H9 (cell line): ENCODE measurements around the gene CTRL. TPM values are rescaled to one million over a fixed set of nuclear protein-coding genes. Genes with fewer than 3 reads are reported as not detected.

Experiments used
- DNase-seq: peaks from one replicate; pipeline ENCODE4 v3.0.0-alpha.2; 2017
- H2AFZ ChIP-seq: one replicate; pipeline ENCODE4 v1.6.1; 2013; ENCODE audit warnings: mild to moderate bottlenecking, low read length, control low read depth, moderate library complexity
- H2AK5ac ChIP-seq: 2 replicates; pipeline ENCODE4 v1.6.1; 2013; ENCODE audit warnings: low read length, control low read depth, mixed read lengths; ENCODE audit not compliant: insufficient read length
- H2BK120ac ChIP-seq: one replicate; pipeline ENCODE4 v1.6.1; 2013; ENCODE audit warnings: low read depth, mild to moderate bottlenecking, low read length, control low read depth, inconsistent platforms; ENCODE audit not compliant: poor library complexity, severe bottlenecking
- H2BK12ac ChIP-seq: 2 replicates; pipeline ENCODE4 v1.6.1; 2013; ENCODE audit warnings: low read length, control low read depth, mixed read lengths, low read depth; ENCODE audit not compliant: insufficient read length
- H2BK15ac ChIP-seq: 2 replicates; pipeline ENCODE4 v1.6.1; 2013; ENCODE audit warnings: low read depth, low read length, control low read depth
- H2BK20ac ChIP-seq: one replicate; pipeline ENCODE4 v1.6.1; 2013; ENCODE audit warnings: low read depth, mild to moderate bottlenecking, low read length, control low read depth, inconsistent platforms; ENCODE audit not compliant: poor library complexity, severe bottlenecking
- H2BK5ac ChIP-seq: 2 replicates; pipeline ENCODE4 v1.6.1; 2013; ENCODE audit warnings: low read length, control low read depth, mixed read lengths; ENCODE audit not compliant: insufficient read length
- H3K14ac ChIP-seq: 2 replicates; pipeline ENCODE4 v1.6.1; 2013; ENCODE audit warnings: low read length, control low read depth; ENCODE audit not compliant: insufficient read depth
- H3K18ac ChIP-seq: 2 replicates; pipeline ENCODE4 v1.6.1; 2013; ENCODE audit warnings: low read depth, mild to moderate bottlenecking, mixed read lengths, low read length, control low read depth; ENCODE audit not compliant: insufficient read length
- H3K23ac ChIP-seq: 2 replicates; pipeline ENCODE4 v1.6.1; 2013; ENCODE audit warnings: low read length, control low read depth, mixed read lengths, low read depth; ENCODE audit not compliant: insufficient read length
- H3K23me2 ChIP-seq: 2 replicates; pipeline ENCODE4 v1.6.1; 2013; ENCODE audit warnings: low read depth, mild to moderate bottlenecking, mixed read lengths, low read length, control low read depth; ENCODE audit not compliant: insufficient read length, poor library complexity, severe bottlenecking
- H3K27ac ChIP-seq: 2 replicates; pipeline ENCODE4 v1.5.1; 2013; ENCODE audit warnings: low read length, control low read depth, mixed read lengths, low read depth; ENCODE audit not compliant: insufficient read length
- H3K27me3 ChIP-seq: 2 replicates; pipeline ENCODE4 v1.6.1; 2013; ENCODE audit warnings: low read length, control low read depth, inconsistent platforms; ENCODE audit not compliant: insufficient read depth
- H3K4ac ChIP-seq: 2 replicates; pipeline ENCODE4 v1.6.1; 2013; ENCODE audit warnings: low read depth, mild to moderate bottlenecking, control low read depth, inconsistent platforms, low read length, moderate library complexity
- H3K4me1 ChIP-seq: 2 replicates; pipeline ENCODE4 v1.6.1; 2013; ENCODE audit warnings: low read length, control low read depth, inconsistent platforms; ENCODE audit not compliant: insufficient read depth
- H3K4me2 ChIP-seq: 2 replicates; pipeline ENCODE4 v1.6.1; 2013; ENCODE audit warnings: low read length, control low read depth, mixed read lengths; ENCODE audit not compliant: insufficient read length, insufficient read depth
- H3K56ac ChIP-seq: 2 replicates; pipeline ENCODE4 v1.6.1; 2013; ENCODE audit warnings: low read depth, mild to moderate bottlenecking, mixed read lengths, low read length, control low read depth; ENCODE audit not compliant: insufficient read length
- H3K79me1 ChIP-seq: 2 replicates; pipeline ENCODE4 v1.6.1; 2013; ENCODE audit warnings: low read depth, mild to moderate bottlenecking, moderate library complexity, low read length, control low read depth, inconsistent platforms; ENCODE audit not compliant: insufficient read depth, poor library complexity, severe bottlenecking
- H3K79me2 ChIP-seq: 2 replicates; pipeline ENCODE4 v1.6.1; 2013; ENCODE audit warnings: low read length, control low read depth, inconsistent platforms; ENCODE audit not compliant: insufficient read depth
- H3K9ac ChIP-seq: 2 replicates; pipeline ENCODE4 v1.6.1; 2013; ENCODE audit warnings: low read length, control low read depth, mixed read lengths; ENCODE audit not compliant: insufficient read length; ENCODE audit errors: extremely low read depth
- H3K9me3 ChIP-seq: one replicate; pipeline ENCODE4 v1.6.1; 2013; ENCODE audit warnings: low read depth, low read length, inconsistent platforms; ENCODE audit not compliant: control insufficient read depth
- H3T11ph ChIP-seq: one replicate; pipeline ENCODE4 v1.6.1; 2013; ENCODE audit warnings: mild to moderate bottlenecking, low read length, control low read depth, inconsistent platforms
- H4K20me1 ChIP-seq: one replicate; pipeline ENCODE4 v1.6.1; 2013; ENCODE audit not compliant: control insufficient read depth, insufficient read length, insufficient read depth
- H4K5ac ChIP-seq: 2 replicates; pipeline ENCODE4 v1.6.1; 2013; ENCODE audit warnings: low read depth, mild to moderate bottlenecking, mixed read lengths, low read length, control low read depth; ENCODE audit not compliant: insufficient read length
- H4K8ac ChIP-seq: replicated peaks from 2 replicates; pipeline ENCODE4 v1.6.1; 2013; ENCODE audit warnings: low read length, control low read depth, mixed read lengths, low read depth; ENCODE audit not compliant: insufficient read length
- H4K91ac ChIP-seq: 2 replicates; pipeline ENCODE4 v1.6.1; 2013; ENCODE audit warnings: low read depth, mild to moderate bottlenecking, moderate library complexity, mixed read lengths, low read length, control low read depth; ENCODE audit not compliant: insufficient read length
- H3K27ac Mint-ChIP-seq, 3 experiments: 2 replicates in 2 of 3; 3 replicates in 1 of 3; pipeline ENCODE4 v1.8.0; 2020 to 2021; ENCODE audit warnings: mixed read lengths in 3 of 3, mild to moderate bottlenecking in 1 of 3, moderate library complexity in 1 of 3
- H3K27me3 Mint-ChIP-seq: 2 replicates; pipeline ENCODE4 v1.8.0; 2021; ENCODE audit warnings: low read depth, mild to moderate bottlenecking, moderate library complexity, mixed read lengths
- H3K36me3 Mint-ChIP-seq, 3 experiments: 2 replicates in 2 of 3; 3 replicates in 1 of 3; pipeline ENCODE4 v1.8.0; 2020 to 2021; ENCODE audit warnings: low read depth in 3 of 3, mixed read lengths in 3 of 3; ENCODE audit not compliant: insufficient read depth in 1 of 3
- H3K4me1 Mint-ChIP-seq, 2 experiments: 2 replicates each; pipeline ENCODE4 v1.8.0; 2020; ENCODE audit warnings: mixed read lengths in 2 of 2
- H3K4me3 Mint-ChIP-seq, 2 experiments: 2 replicates in 1 of 2; 3 replicates in 1 of 2; pipeline ENCODE4 v1.8.0; 2020 to 2021; ENCODE audit warnings: mild to moderate bottlenecking in 2 of 2, mixed read lengths in 2 of 2, moderate library complexity in 1 of 2
- H3K9me3 Mint-ChIP-seq, 2 experiments: 2 replicates in 1 of 2; 3 replicates in 1 of 2; pipeline ENCODE4 v1.8.0; 2020; ENCODE audit warnings: mild to moderate bottlenecking in 2 of 2, mixed read lengths in 2 of 2, moderate library complexity in 1 of 2
- WGBS: extraction: QIAGEN DNeasy Blood & Tissue Kit; methylation state at CpG from one replicate; pipeline ENCODE4 v1.1.7; 2013; ENCODE audit warnings: missing lambda C conversion rate, low lambda C conversion rate, mixed read lengths; ENCODE audit not compliant: insufficient read length; ENCODE audit errors: extremely low coverage; 5-methylcytosine and 5-hydroxymethylcytosine counted together
- total RNA-seq: library from RNA; stranded (reverse); gene quantifications from 2 replicates; pipeline ENCODE4 v1.2.1, GENCODE V29; 2021
- TF ChIP-seq, protein P1 (sequence below): fragments of 200-600 bp; sonication (generic); conservative IDR thresholded peaks from 3 replicates; pipeline ENCODE4 v1.8.0; 2021; ENCODE audit warnings: antibody characterized with exemption, mild to moderate bottlenecking

The CTRL gene
- total RNA-seq, 1 experiment from 2014 or later = 2.7 TPM

GRCh38 chr16:67968400-67969253 lies 37.0 kb upstream of the CTRL start, which contains the start of gene SLC12A4:
TSS of gene SLC12A4 (minus strand) at chr16:67968637. CDS start at chr16:67968553, 84 bp downstream.
- Histone ChIP-seq H3K27ac (no peak within 1 kb of the TSS), H4K20me1 (peaks cover 3% of the 10 kb centered on the region), H3K4ac (no peak within 1 kb of the TSS), H2AFZ (no peak within 1 kb of the TSS), H4K5ac (no peak within 1 kb of the TSS), H3T11ph (no peak within 1 kb of the TSS), H3K18ac (no peak within 1 kb of the TSS), H3K4me1 (peaks cover 5% of the 10 kb centered on the region; the same call in 1 of the 2 replicates), H2AK5ac (no peak within 1 kb of the TSS), H3K9me3 (no peaks in the 10 kb centered on the region), H3K23me2 (peaks cover 3% of the 10 kb centered on the region), H3K23ac (no peak within 1 kb of the TSS), H4K8ac (no peak within 1 kb of the TSS), H3K27me3 (no peaks in the 10 kb centered on the region), H3K79me1 (no peaks in the 10 kb centered on the region), H2BK5ac (no peak within 1 kb of the TSS), H3K56ac (no peak within 1 kb of the TSS), H2BK12ac (no peak within 1 kb of the TSS), H2BK20ac (no peak within 1 kb of the TSS), H3K4me2 (peak within 1 kb of the TSS; percentile 66), H3K79me2 (no peaks in the 10 kb centered on the region; the same call in 1 of the 2 replicates), H2BK15ac (no peak within 1 kb of the TSS), H3K9ac (peak within 1 kb of the TSS; percentile 38), H3K14ac (peak within 1 kb of the TSS; percentile 80), H2BK120ac (no peak within 1 kb of the TSS), H4K91ac (no peak within 1 kb of the TSS)
- TF ChIP-seq, protein P1, sequence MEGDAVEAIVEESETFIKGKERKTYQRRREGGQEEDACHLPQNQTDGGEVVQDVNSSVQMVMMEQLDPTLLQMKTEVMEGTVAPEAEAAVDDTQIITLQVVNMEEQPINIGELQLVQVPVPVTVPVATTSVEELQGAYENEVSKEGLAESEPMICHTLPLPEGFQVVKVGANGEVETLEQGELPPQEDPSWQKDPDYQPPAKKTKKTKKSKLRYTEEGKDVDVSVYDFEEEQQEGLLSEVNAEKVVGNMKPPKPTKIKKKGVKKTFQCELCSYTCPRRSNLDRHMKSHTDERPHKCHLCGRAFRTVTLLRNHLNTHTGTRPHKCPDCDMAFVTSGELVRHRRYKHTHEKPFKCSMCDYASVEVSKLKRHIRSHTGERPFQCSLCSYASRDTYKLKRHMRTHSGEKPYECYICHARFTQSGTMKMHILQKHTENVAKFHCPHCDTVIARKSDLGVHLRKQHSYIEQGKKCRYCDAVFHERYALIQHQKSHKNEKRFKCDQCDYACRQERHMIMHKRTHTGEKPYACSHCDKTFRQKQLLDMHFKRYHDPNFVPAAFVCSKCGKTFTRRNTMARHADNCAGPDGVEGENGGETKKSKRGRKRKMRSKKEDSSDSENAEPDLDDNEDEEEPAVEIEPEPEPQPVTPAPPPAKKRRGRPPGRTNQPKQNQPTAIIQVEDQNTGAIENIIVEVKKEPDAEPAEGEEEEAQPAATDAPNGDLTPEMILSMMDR = no peak
- H3K27me3 Mint-ChIP-seq = peaks cover 2% of the 10 kb centered on the region
- H3K9me3 Mint-ChIP-seq = no peaks in the 10 kb centered on the region; a peak in 1 of 5 replicates
- peak within 1 kb of the TSS; percentile 93 to 95 for H3K4me3 Mint-ChIP-seq
- H3K4me1 Mint-ChIP-seq = peaks cover 37 to 42% of the 10 kb centered on the region in 2 experiments
- no CpG with 5 or more reads among the region's 78 CpGs for WGBS
- peaks cover 0 to 15% (median 2%) of the 10 kb centered on the region in 3 experiments; a peak in 4 of 7 replicates for H3K36me3 Mint-ChIP-seq
- peak within 1 kb of the TSS; percentile 46 to 93 (median 57); a peak in 5 of 7 replicates for H3K27ac Mint-ChIP-seq
- DNase-seq = peak; percentile 93
